D721Med (cell line): Measurements from ENCODE around the gene RASIP1.
A peak's percentile ranks its signal among the peaks of the same experiment; 100 is the strongest.
"Not testable (repeated sequence)": the region's sequence is repeated elsewhere in the genome, so short reads cannot be mapped to it uniquely, and the experiment has no call there.

Source experiments
- DNase-seq: peaks from one replicate; pipeline ENCODE4 v3.0.0; 2011; ENCODE audit warnings: low spot score; ENCODE audit not compliant: insufficient read length
- FAIRE-seq: peaks from 2 replicates; lab custom pipeline; 2011; peaks lifted over from hg19 to GRCh38; lab: Jason Lieb, UNC
- TF ChIP-seq, protein P1 (sequence below): IDR thresholded peaks from 2 replicates; pipeline ENCODE4 v1.5.1; 2012; ENCODE audit warnings: mild to moderate bottlenecking, control low read depth; ENCODE audit not compliant: insufficient read depth; ENCODE audit errors: missing control alignments

The RASIP1 gene

DNA sequence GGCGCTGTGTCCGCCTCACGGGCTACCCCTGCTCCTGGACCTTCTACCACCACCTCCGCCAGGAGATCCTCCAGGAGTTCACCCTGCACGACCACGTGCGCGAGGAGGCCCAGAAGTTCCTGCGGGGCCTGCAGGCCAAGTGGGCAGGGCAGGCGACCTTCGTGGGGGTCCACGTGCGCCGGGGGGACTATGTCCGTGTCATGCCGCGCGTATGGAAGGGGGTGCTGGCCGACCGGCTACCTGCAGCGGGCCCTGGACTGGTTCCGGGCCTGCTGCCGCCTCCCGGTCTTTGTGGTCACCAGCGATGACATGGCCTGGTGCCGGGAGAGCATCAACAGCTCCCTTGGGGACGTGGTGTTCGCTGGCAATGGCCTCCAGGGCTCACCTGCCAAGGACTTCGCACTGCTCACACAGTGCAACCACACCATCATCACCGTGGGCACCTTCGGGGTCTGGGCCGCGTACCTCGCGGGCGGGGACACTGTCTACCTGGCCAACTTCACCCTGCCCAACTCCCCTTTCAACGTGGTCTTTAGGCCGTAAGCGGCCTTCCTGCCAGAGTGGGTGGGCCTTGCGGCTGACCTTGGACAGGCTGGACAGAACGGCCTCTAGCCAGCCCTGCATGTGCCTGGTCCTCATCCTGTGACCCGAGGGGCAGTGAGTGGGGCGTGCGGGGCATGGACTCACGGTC, 59.8 kb downstream of the RASIP1 start:
- TF ChIP-seq, protein P1, sequence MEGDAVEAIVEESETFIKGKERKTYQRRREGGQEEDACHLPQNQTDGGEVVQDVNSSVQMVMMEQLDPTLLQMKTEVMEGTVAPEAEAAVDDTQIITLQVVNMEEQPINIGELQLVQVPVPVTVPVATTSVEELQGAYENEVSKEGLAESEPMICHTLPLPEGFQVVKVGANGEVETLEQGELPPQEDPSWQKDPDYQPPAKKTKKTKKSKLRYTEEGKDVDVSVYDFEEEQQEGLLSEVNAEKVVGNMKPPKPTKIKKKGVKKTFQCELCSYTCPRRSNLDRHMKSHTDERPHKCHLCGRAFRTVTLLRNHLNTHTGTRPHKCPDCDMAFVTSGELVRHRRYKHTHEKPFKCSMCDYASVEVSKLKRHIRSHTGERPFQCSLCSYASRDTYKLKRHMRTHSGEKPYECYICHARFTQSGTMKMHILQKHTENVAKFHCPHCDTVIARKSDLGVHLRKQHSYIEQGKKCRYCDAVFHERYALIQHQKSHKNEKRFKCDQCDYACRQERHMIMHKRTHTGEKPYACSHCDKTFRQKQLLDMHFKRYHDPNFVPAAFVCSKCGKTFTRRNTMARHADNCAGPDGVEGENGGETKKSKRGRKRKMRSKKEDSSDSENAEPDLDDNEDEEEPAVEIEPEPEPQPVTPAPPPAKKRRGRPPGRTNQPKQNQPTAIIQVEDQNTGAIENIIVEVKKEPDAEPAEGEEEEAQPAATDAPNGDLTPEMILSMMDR, result no peak
- DNase-seq (no peak), FAIRE-seq (no peak)

DNA sequence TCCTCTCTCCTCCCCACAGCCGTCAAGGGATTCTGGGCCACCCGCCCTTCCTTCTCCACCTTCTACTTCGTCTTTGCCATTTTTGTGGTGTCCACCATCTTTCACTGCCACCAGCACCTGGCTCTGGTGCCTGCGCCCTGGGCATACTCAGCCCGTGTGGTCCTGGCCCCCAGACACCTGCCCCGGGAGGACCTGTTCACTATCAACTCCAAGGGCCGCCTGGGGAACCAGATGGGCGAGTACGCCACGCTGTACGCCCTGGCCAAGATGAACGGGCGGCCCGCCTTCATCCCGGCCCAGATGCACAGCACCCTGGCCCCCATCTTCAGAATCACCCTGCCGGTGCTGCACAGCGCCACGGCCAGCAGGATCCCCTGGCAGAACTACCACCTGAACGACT, 60.4 kb downstream of the RASIP1 start:
- not testable (repeated sequence) for FAIRE-seq, DNase-seq

DNA sequence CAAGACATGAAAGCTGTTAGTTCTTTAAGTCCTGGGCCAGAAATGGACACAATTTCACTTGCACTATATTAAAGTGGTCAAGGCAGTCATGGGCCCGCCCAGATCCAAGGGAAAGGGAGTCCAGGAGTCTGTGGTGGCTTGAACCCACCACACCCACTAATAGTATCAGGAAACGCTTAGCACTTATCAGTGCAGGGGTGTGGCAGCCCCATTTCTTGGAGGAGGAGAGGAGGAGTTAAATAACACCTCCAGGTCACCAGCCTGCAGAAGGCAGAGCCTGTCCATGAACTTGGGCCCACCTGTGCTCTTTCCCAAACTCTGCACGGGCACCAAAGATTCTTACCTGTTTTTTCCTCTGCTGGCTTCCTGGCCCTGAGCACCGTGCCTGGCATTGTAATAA, 62.2 kb downstream of the RASIP1 start:
- FAIRE-seq, result no peak
- no peak for DNase-seq
- TF ChIP-seq, protein P1, result no peak

DNA sequence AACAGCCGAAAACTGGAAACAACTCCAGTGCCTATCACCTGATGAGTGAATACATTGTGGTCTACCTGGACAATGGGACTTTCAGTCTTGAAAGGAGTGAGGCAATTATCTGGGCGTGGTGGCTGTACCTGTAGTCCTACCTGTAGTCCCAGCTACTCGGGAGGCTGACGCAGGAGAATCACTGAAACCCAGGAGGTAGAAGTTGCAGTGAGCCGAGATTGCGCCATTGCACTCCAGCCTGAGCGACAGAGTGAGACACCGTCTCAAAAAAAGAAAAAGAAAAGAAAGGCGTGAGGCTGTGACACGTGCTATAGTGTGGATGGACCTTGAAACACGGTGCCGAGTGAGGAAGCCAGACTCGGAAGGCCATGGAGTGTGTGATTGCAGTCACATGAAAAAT, 63.5 kb downstream of the RASIP1 start:
- FAIRE-seq, result no peak
- DNase-seq, result no peak
- TF ChIP-seq, protein P1, result no peak

DNA sequence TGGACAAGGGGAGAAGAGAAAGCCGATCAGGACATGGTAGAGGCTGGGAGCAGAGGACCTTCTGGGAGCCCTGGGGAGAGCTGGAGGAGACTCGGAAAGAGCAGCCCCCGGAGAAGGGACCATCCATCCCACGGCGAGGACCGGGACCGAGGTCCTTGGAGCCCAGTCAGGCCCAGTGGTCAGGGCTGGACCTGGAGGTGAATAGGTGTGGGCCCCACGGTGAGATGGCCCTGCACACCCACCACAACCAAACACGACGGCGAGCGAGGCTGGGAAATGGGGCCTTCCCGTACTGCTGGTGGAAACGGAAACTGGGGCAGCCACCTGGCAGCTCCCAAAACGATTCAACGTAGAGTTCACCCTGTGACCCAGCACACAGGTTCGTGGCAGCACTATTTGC, 63.9 kb downstream of the RASIP1 start:
- DNase-seq (no peak), FAIRE-seq (no peak)
- TF ChIP-seq, protein P1, result no peak

DNA sequence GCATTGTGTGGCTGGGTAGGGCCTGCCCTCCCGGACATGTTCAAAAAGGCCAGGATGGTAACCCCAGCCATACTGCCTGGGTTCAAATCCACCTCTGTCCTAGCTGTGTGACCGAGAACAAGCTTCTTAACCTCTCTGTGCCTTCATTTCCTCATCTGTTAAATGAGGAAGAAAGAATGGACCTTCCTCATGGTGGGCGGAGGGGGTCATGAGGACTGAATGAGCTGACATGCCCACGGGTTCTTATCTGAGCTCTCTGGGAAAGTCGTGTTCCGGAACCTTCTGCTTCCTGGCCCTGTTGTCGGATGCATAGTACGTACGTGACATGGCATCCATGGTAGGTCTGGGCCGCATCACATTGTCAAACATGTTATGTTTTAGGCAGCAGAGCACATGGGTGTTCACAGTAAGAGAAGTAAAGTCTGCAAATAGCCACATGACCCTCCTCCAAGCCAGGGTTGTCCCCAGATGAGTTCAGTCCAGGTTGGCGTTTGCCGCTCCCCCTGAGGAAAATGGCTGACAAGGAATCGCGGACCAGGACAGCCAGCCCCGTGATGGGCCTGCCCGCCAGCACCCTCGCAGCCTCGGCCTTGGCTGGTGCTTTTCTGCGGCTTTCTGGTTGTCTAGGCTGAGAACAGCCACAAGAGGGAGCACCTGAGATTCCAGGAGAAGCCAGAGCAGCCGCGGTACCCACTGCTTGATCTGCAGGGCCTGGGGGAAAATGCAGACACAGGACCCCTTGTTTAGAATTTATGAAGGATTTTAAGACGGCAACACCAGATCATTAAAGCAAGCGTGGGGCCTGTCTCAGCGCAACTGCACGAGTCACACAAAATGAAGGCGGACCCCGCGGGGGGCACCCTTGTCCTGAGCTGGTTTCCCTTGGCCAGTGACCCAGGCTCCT, 65.2 kb downstream of the RASIP1 start:
- DNase-seq (peak; percentile 95), FAIRE-seq (no peak)
- TF ChIP-seq, protein P1, result peak; percentile 88

DNA sequence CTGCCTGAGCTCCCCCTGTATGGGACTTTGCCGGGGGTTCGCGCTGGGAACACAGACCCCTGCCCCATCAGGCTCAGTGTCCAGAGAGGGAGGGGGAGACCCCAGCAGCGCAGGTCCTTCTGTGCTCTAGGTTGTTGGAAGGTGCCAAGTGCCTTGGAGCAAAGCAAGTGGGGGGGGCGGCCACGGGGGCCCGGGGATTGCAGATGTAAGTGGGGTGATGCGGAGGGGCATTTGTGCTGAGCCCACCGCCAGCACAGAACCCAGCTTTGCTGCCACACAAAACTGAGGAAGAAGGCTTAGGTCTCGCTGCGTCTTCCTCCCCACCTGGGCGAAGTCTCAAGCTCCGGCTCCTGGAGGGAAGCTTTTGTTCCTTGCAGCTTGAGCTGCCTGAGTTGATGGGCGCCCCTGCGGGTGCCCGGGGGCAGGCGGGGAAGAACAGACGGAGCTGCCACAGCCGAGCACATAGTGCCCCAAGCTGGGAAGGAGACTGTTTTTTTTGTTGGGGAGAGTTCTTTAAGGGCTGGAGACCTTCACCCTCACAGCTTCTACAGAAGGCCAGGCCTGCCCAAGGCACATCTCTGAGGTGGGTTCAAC, 66.1 kb downstream of the RASIP1 start:
- DNase-seq, result no peak
- TF ChIP-seq, protein P1, result no peak
- FAIRE-seq, result no peak
